ENCODE measurements around the gene MME. TPM values are rescaled to one million over a fixed set of nuclear protein-coding genes. Genes with fewer than 3 reads are reported as not detected.
A peak's percentile ranks its signal among the peaks of the same experiment; 100 is the strongest.

The MME gene
- polyA plus RNA-seq, 3 donors, result 0.27 to 1.0 (median 0.73) TPM

DNA sequence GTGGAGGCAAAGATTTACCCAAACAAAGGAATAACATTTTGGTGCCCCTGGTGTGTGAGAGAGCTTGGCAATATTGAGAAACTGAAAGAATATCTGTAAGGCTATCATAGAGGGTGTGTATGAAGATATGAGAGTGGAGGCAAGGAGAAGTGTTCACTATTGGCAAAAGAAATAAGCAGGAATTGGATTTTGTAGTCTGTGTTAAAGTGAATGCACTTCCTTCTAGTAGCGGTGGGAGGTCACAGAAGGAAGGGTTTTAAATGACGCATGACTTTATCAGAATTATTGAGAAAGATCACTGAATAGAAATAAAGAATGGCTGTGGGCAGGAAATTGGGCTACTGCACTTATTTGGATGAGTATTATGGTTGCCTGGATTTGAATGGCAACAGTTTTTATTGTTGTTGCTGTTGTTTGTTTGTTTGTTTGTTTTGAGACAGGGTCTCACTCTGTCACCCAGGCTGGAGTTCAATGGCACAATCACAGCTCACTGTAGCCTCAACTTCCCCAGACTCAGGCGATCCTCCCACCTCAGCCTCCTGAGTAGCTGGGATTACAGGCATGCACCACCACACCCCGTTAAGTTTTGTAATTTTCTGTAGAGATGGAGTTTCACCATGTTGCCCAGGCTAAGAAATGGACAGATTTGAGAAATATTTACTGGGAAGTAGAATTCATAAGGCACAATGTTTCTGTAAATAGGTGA, 16.3 kb downstream of the MME start:
- Histone ChIP-seq H4K20me1 (ENCODE audit: insufficient read depth, low read length) (no peaks in the 10 kb centered on the region), H3K4me3 (replicated peaks in 1 of 3; ENCODE audit: low read depth in 2 of 3, low read length in 3 of 3) (no peak overlapping the region), H3K4me2 (replicated peaks; ENCODE audit: extremely low read depth, low read length, poor library complexity, severe bottlenecking) (no peak overlapping the region), H2AFZ (ENCODE audit: insufficient read depth, low read depth, low read length, poor library complexity, severe bottlenecking) (no peak overlapping the region), H3K27me3 (ENCODE audit: control insufficient read depth in 2 of 2, insufficient read depth in 2 of 2, low read length in 2 of 2) (no peaks in the 10 kb centered on the region), H3K79me2 (ENCODE audit: insufficient read depth, low read length) (no peaks in the 10 kb centered on the region), H3K27ac (ENCODE audit: low read depth in 1 of 2, low read length in 2 of 2) (peak overlapping the region in 1 of 2 donors; percentile 29), H3K4me1 (ENCODE audit: control insufficient read depth in 1 of 2, insufficient read depth in 2 of 2, low read length in 2 of 2) (peaks cover 13% of the 10 kb centered on the region in 2 donors), H3K9ac (ENCODE audit: insufficient read depth, low read length, poor library complexity, severe bottlenecking) (no peak overlapping the region), H3K9me3 (replicated peaks in 1 of 2; ENCODE audit: control insufficient read depth in 1 of 2, insufficient read depth in 1 of 2, low read length in 2 of 2) (no peaks in the 10 kb centered on the region), H3K36me3 (replicated peaks in 1 of 2; ENCODE audit: control insufficient read depth in 1 of 2, insufficient read depth in 2 of 2, low read length in 2 of 2) (no peaks in the 10 kb centered on the region)
- DNase-seq, result no peak
- TF ChIP-seq, protein P1, sequence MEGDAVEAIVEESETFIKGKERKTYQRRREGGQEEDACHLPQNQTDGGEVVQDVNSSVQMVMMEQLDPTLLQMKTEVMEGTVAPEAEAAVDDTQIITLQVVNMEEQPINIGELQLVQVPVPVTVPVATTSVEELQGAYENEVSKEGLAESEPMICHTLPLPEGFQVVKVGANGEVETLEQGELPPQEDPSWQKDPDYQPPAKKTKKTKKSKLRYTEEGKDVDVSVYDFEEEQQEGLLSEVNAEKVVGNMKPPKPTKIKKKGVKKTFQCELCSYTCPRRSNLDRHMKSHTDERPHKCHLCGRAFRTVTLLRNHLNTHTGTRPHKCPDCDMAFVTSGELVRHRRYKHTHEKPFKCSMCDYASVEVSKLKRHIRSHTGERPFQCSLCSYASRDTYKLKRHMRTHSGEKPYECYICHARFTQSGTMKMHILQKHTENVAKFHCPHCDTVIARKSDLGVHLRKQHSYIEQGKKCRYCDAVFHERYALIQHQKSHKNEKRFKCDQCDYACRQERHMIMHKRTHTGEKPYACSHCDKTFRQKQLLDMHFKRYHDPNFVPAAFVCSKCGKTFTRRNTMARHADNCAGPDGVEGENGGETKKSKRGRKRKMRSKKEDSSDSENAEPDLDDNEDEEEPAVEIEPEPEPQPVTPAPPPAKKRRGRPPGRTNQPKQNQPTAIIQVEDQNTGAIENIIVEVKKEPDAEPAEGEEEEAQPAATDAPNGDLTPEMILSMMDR (IDR thresholded peaks at IDR 0.05), result no peak
- Mint-ChIP-seq H3K36me3 (no peaks in the 10 kb centered on the region), H3K4me1 (peaks cover 7% of the 10 kb centered on the region), H3K27me3 (ENCODE audit: low read depth in 3 of 3) (no peaks in the 10 kb centered on the region), H3K9me3 (peaks cover 2 to 7% (median 3%) of the 10 kb centered on the region in 7 donors), H3K4me3 (no peak overlapping the region), H3K27ac (no peak overlapping the region)
- intact Hi-C loops (cut with micrococcal nuclease), result loop anchor here in 1 of 2 donors (10.0 kb wide), 1 partner anchor 122 kb away; no protein-coding TSS in a partner anchor
- WGBS (ENCODE audit: insufficient coverage), result 82% methylated on average over 2 of the region's 4 CpGs

DNA sequence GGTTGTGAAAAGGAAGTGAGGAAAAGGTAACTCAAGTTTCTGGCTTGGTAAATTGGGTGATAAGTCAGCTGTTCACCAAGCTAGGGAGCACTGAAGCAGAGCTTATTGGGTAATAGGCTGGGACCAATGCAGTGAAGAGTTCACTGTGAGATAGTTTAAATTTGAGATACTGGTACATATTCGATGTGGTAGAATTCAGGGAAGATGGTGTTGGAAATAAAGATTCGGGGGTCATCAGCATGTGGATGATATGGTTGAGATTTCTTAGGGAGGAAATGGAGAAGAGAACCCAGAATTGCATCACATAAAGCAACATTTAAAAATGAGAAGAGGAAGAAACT, 16.9 kb downstream of the MME start:
- Mint-ChIP-seq H3K4me1 (peaks cover 7% of the 10 kb centered on the region), H3K36me3 (no peaks in the 10 kb centered on the region), H3K4me3 (no peak overlapping the region), H3K27ac (no peak overlapping the region), H3K27me3 (ENCODE audit: low read depth in 3 of 3) (no peaks in the 10 kb centered on the region), H3K9me3 (peaks cover 2 to 7% (median 3%) of the 10 kb centered on the region in 7 donors)
- intact Hi-C loops (cut with micrococcal nuclease), result loop anchor here in 1 of 2 donors (10.0 kb wide), 1 partner anchor 122 kb away; no protein-coding TSS in a partner anchor
- peak overlapping the region in 1 of 3 experiments; percentile 26 for H3K4me3 ChIP-seq (replicated peaks in 1 of 3; ENCODE audit: low read depth in 2 of 3, low read length in 3 of 3)
- H3K27ac ChIP-seq (ENCODE audit: low read depth in 1 of 2, low read length in 2 of 2), result peak overlapping the region in 1 of 2 donors; percentile 29
- no peaks in the 10 kb centered on the region for H4K20me1 ChIP-seq (ENCODE audit: insufficient read depth, low read length)
- DNase-seq, result peak in 2 of 3 donors; percentile 20 to 21
- no peak overlapping the region for H2AFZ ChIP-seq (ENCODE audit: insufficient read depth, low read depth, low read length, poor library complexity, severe bottlenecking)
- WGBS (ENCODE audit: insufficient coverage), result 100% methylated on average over 1 of the region's 2 CpGs
- H3K9me3 ChIP-seq (replicated peaks in 1 of 2; ENCODE audit: control insufficient read depth in 1 of 2, insufficient read depth in 1 of 2, low read length in 2 of 2), result no peaks in the 10 kb centered on the region
- H3K4me1 ChIP-seq (ENCODE audit: control insufficient read depth in 1 of 2, insufficient read depth in 2 of 2, low read length in 2 of 2), result peaks cover 13% of the 10 kb centered on the region in 2 donors
- TF ChIP-seq, protein P1 (IDR thresholded peaks at IDR 0.05), result no peak
- no peaks in the 10 kb centered on the region for H3K79me2 ChIP-seq (ENCODE audit: insufficient read depth, low read length)
- peak overlapping the region; percentile 34 for H3K4me2 ChIP-seq (replicated peaks; ENCODE audit: extremely low read depth, low read length, poor library complexity, severe bottlenecking)
- no peaks in the 10 kb centered on the region for H3K36me3 ChIP-seq (replicated peaks in 1 of 2; ENCODE audit: control insufficient read depth in 1 of 2, insufficient read depth in 2 of 2, low read length in 2 of 2)
- H3K27me3 ChIP-seq (ENCODE audit: control insufficient read depth in 2 of 2, insufficient read depth in 2 of 2, low read length in 2 of 2), result no peaks in the 10 kb centered on the region
- no peak overlapping the region for H3K9ac ChIP-seq (ENCODE audit: insufficient read depth, low read length, poor library complexity, severe bottlenecking)

Data from CD14-positive monocyte (primary cell).